HepG2 (cell line): Measurements from ENCODE around the gene TRIM6.

ENCODE experiments used
- ESRRA ChIP-seq: sonication (generic); formaldehyde crosslinking; IDR thresholded peaks from 2 replicates; pipeline ENCODE4 v1.5.1; 2020; ENCODE audit warnings: mild to moderate bottlenecking, low read depth, missing genetic modification reagents
- ZNF496 ChIP-seq: sonication (generic); formaldehyde crosslinking; IDR thresholded peaks from 2 replicates; pipeline ENCODE4 v1.8.1; 2023; ENCODE audit warnings: mild to moderate bottlenecking, moderate library complexity, missing genetic modification reagents; ENCODE audit not compliant: insufficient replicate concordance
- ZNF589 ChIP-seq: sonication (generic); formaldehyde crosslinking; conservative IDR thresholded peaks from 2 replicates; pipeline ENCODE4 v1.8.0; 2022; ENCODE audit warnings: mild to moderate bottlenecking, moderate library complexity, missing genetic modification reagents
- ZNF616 ChIP-seq: sonication (generic); formaldehyde crosslinking; IDR thresholded peaks from 2 replicates; pipeline ENCODE4 v1.5.0; 2020; ENCODE audit warnings: low read depth, mild to moderate bottlenecking, missing genetic modification reagents

DNA sequence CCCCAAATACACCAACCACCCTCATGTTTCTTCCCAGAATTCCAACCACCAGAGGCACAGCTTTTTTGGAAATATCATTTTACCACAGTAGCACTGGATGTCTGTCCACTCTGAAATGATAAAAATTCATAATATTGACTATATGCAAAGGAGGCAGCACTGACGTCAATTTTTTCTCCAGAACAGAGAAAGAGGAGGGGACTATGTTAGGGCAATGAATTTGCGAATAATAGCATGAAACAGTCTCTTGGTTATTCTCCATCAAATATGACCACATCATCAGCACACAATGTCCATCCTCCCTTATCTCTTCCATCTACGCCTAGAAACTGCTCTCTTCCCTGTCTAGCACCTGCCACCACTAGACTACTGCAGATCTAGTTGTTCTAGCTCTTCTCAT, 49.7 kb downstream of the TRIM6 start:
- TF ChIP-seq ESRRA (CRISPR knock-in tag), result no peak
- no peak for TF ChIP-seq ZNF616 (CRISPR knock-in tag)
- TF ChIP-seq ZNF496 (CRISPR knock-in tag), result no peak
- TF ChIP-seq ZNF589, result no peak
